Measurements from ENCODE around the gene STK35.

Gene STK35

GRCh38 chr20:2114990-2115681, 13.5 kb downstream of the STK35 start:
- Mint-ChIP-seq H3K36me3 (ENCODE audit: low read depth) (peaks cover 49% of the 10 kb centered on the region), H3K9me3 (no peaks in the 10 kb centered on the region), H3K27me3 (no peaks in the 10 kb centered on the region), H3K4me3 (no peak overlapping the region), H3K4me1 (ENCODE audit: low read depth) (peaks cover 56% of the 10 kb centered on the region), H3K27ac (peak overlapping the region; percentile 67)
- intact Hi-C loops (cut with micrococcal nuclease) = no loop called here

GRCh38 chr20:2116170-2116940, 14.7 kb downstream of the STK35 start:
- Mint-ChIP-seq H3K9me3 (no peaks in the 10 kb centered on the region), H3K4me3 (no peak overlapping the region), H3K4me1 (ENCODE audit: low read depth) (peaks cover 55% of the 10 kb centered on the region), H3K27me3 (no peaks in the 10 kb centered on the region), H3K36me3 (ENCODE audit: low read depth) (peaks cover 55% of the 10 kb centered on the region), H3K27ac (no peak overlapping the region)
- intact Hi-C loops (cut with micrococcal nuclease) = no loop called here

- H3K4me3 Mint-ChIP-seq = no peak overlapping the region
- intact Hi-C loops (cut with micrococcal nuclease) = no loop called here
These were observed 17.2 kb downstream of the STK35 start for GRCh38 chr20:2118783-2119182.

GRCh38 chr20:2122936-2123335, 21.3 kb downstream of the STK35 start:
- Mint-ChIP-seq H3K27me3 (no peaks in the 10 kb centered on the region), H3K36me3 (ENCODE audit: low read depth) (peaks cover 35% of the 10 kb centered on the region), H3K4me1 (ENCODE audit: low read depth) (peaks cover 32% of the 10 kb centered on the region), H3K27ac (no peak overlapping the region), H3K4me3 (no peak overlapping the region), H3K9me3 (no peaks in the 10 kb centered on the region)
- intact Hi-C loops (cut with micrococcal nuclease) = no loop called here

More at GRCh38 chr20:2118783-2119182, 17.2 kb downstream of the STK35 start:
- no peaks in the 10 kb centered on the region for H3K27me3 Mint-ChIP-seq
- no peaks in the 10 kb centered on the region for H3K9me3 Mint-ChIP-seq
- H3K27ac Mint-ChIP-seq = no peak overlapping the region
- peaks cover 62% of the 10 kb centered on the region for H3K36me3 Mint-ChIP-seq (ENCODE audit: low read depth)
- H3K4me1 Mint-ChIP-seq (ENCODE audit: low read depth) = peaks cover 53% of the 10 kb centered on the region

- H3K27me3 Mint-ChIP-seq = no peaks in the 10 kb centered on the region
These were observed 22.1 kb downstream of the STK35 start for GRCh38 chr20:2123720-2124119.

GRCh38 chr20:2124564-2125213, 23.1 kb downstream of the STK35 start:
- Mint-ChIP-seq H3K27ac (no peak overlapping the region), H3K27me3 (no peaks in the 10 kb centered on the region), H3K4me3 (no peak overlapping the region), H3K36me3 (ENCODE audit: low read depth) (peaks cover 32% of the 10 kb centered on the region), H3K9me3 (no peaks in the 10 kb centered on the region), H3K4me1 (ENCODE audit: low read depth) (peaks cover 30% of the 10 kb centered on the region)
- intact Hi-C loops (cut with micrococcal nuclease) = no loop called here

More at GRCh38 chr20:2123720-2124119, 22.1 kb downstream of the STK35 start:
- Mint-ChIP-seq H3K27ac (no peak overlapping the region), H3K4me3 (no peak overlapping the region), H3K9me3 (no peaks in the 10 kb centered on the region), H3K36me3 (ENCODE audit: low read depth) (peaks cover 38% of the 10 kb centered on the region), H3K4me1 (ENCODE audit: low read depth) (peaks cover 35% of the 10 kb centered on the region)
- intact Hi-C loops (cut with micrococcal nuclease) = no loop called here

- H3K4me3 Mint-ChIP-seq = no peak overlapping the region
These were observed 24.0 kb downstream of the STK35 start for GRCh38 chr20:2125474-2126112.

GRCh38 chr20:2127238-2127637, 25.6 kb downstream of the STK35 start:
- Mint-ChIP-seq H3K36me3 (ENCODE audit: low read depth) (peaks cover 15% of the 10 kb centered on the region), H3K27ac (no peak overlapping the region), H3K4me3 (no peak overlapping the region), H3K4me1 (ENCODE audit: low read depth) (peaks cover 25% of the 10 kb centered on the region), H3K27me3 (no peaks in the 10 kb centered on the region), H3K9me3 (no peaks in the 10 kb centered on the region)
- intact Hi-C loops (cut with micrococcal nuclease) = no loop called here

More at GRCh38 chr20:2125474-2126112, 24.0 kb downstream of the STK35 start:
- Mint-ChIP-seq H3K36me3 (ENCODE audit: low read depth) (peaks cover 24% of the 10 kb centered on the region), H3K4me1 (ENCODE audit: low read depth) (peaks cover 31% of the 10 kb centered on the region), H3K27me3 (no peaks in the 10 kb centered on the region), H3K9me3 (no peaks in the 10 kb centered on the region), H3K27ac (no peak overlapping the region)
- intact Hi-C loops (cut with micrococcal nuclease) = no loop called here

GRCh38 chr20:2128542-2128941, 26.9 kb downstream of the STK35 start:
- no peaks in the 10 kb centered on the region for H3K9me3 Mint-ChIP-seq
- peaks cover 8% of the 10 kb centered on the region for H3K36me3 Mint-ChIP-seq (ENCODE audit: low read depth)
- no peaks in the 10 kb centered on the region for H3K27me3 Mint-ChIP-seq
- H3K4me3 Mint-ChIP-seq = no peak overlapping the region
- intact Hi-C loops (cut with micrococcal nuclease) = no loop called here
- no peak overlapping the region for H3K27ac Mint-ChIP-seq
- peaks cover 36% of the 10 kb centered on the region for H3K4me1 Mint-ChIP-seq (ENCODE audit: low read depth)

- Mint-ChIP-seq H3K27ac (no peak overlapping the region), H3K4me1 (ENCODE audit: low read depth) (peaks cover 36% of the 10 kb centered on the region), H3K27me3 (no peaks in the 10 kb centered on the region), H3K4me3 (no peak overlapping the region), H3K9me3 (no peaks in the 10 kb centered on the region), H3K36me3 (ENCODE audit: low read depth) (peaks cover 8% of the 10 kb centered on the region)
- intact Hi-C loops (cut with micrococcal nuclease) = no loop called here
These were observed 28.5 kb downstream of the STK35 start for GRCh38 chr20:2130062-2130591.

GRCh38 chr20:2130683-2131082, 29.1 kb downstream of the STK35 start:
- H3K4me1 Mint-ChIP-seq (ENCODE audit: low read depth) = peaks cover 36% of the 10 kb centered on the region
- intact Hi-C loops (cut with micrococcal nuclease) = no loop called here
- H3K27me3 Mint-ChIP-seq = no peaks in the 10 kb centered on the region
- peaks cover 8% of the 10 kb centered on the region for H3K36me3 Mint-ChIP-seq (ENCODE audit: low read depth)
- no peak overlapping the region for H3K4me3 Mint-ChIP-seq
- no peaks in the 10 kb centered on the region for H3K9me3 Mint-ChIP-seq
- no peak overlapping the region for H3K27ac Mint-ChIP-seq

- no peak overlapping the region for H3K4me3 Mint-ChIP-seq
- intact Hi-C loops (cut with micrococcal nuclease) = no loop called here
- H3K27ac Mint-ChIP-seq = no peak overlapping the region
- peaks cover 36% of the 10 kb centered on the region for H3K4me1 Mint-ChIP-seq (ENCODE audit: low read depth)
- no peaks in the 10 kb centered on the region for H3K9me3 Mint-ChIP-seq
- H3K27me3 Mint-ChIP-seq = no peaks in the 10 kb centered on the region
- H3K36me3 Mint-ChIP-seq (ENCODE audit: low read depth) = peaks cover 8% of the 10 kb centered on the region
These were observed 29.7 kb downstream of the STK35 start for GRCh38 chr20:2131366-2131765.

- H3K4me3 Mint-ChIP-seq = no peak overlapping the region
- H3K27ac Mint-ChIP-seq = no peak overlapping the region
- intact Hi-C loops (cut with micrococcal nuclease) = no loop called here
- peaks cover 45% of the 10 kb centered on the region for H3K4me1 Mint-ChIP-seq (ENCODE audit: low read depth)
- peaks cover 18% of the 10 kb centered on the region for H3K36me3 Mint-ChIP-seq (ENCODE audit: low read depth)
- H3K27me3 Mint-ChIP-seq = no peaks in the 10 kb centered on the region
- H3K9me3 Mint-ChIP-seq = no peaks in the 10 kb centered on the region
These were observed 30.9 kb downstream of the STK35 start for GRCh38 chr20:2132461-2132901.
